HG03025 (cell line): Measurements from ENCODE around the gene BATF3.
"Not testable (repeated sequence)": the region's sequence is repeated elsewhere in the genome, so short reads cannot be mapped to it uniquely, and the experiment has no call there.

Experiments
- ATAC-seq: cut with Tn5 transposase; IDR thresholded peaks from one replicate; pipeline ENCODE4 v1.9.1; 2021; ENCODE audit warnings: mild to moderate bottlenecking, moderate library complexity; ENCODE audit not compliant: unreplicated experiment, low FRiP score

The BATF3 gene

GRCh38 chr1:212665241-212666115, 34.2 kb downstream of the BATF3 start:
- ATAC-seq: no peak

DNA sequence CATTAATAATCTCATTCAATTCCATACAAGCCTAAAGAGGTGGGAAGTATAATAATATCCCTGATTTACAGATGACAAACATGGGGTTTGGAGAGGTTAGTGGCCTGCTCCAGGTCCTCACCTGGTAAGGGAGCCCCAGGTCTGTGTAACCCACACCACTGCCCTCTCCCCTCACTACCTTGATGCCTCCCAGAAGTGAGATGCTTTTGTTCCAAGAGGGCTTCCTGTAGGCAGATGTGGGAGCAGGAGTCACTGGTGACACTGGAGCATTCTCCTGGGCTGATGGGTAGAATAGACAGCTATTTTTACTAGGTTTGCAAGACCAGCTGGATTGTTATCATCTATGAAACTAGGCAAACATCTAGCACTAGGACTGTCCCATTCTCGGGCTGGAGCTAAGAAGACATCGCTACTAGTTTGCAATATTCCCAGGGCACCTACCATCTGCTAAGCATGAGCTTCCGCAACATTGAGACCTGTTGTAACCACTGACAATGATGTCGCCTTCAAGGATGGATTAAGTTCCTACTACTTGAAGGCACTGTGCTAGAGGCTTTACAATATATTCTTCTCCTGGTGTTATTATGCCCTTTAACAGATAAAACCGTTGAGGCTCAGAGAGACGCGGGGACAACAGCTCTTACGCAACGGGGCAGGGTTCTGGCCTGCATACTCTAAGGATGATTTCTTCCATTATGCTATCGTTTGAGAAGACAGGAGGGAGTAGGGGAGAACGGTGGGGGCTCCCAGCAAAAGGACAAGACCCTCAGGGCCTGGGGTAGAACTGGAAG, 35.0 kb downstream of the BATF3 start:
- ATAC-seq: no peak

DNA sequence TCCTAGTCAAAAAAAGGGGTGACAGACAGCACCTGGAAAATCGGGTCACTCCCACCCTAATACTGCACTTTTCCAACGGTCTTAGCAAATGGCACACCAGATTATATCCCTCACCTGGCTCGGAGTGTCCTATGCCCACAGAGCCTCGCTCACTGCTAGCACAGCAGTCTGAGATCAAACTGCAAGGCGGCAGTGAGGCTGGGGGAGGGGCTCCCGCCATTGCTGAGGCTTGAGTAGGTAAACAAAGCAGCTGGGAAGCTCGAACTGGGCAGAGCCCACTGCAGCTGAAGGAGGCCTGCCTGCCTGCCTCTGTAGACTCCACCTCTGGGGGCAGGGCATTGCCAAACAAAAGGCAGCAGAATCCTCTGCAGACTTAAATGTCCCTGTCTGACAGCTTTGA, 41.4 kb downstream of the BATF3 start:
- not testable (repeated sequence) for ATAC-seq

DNA sequence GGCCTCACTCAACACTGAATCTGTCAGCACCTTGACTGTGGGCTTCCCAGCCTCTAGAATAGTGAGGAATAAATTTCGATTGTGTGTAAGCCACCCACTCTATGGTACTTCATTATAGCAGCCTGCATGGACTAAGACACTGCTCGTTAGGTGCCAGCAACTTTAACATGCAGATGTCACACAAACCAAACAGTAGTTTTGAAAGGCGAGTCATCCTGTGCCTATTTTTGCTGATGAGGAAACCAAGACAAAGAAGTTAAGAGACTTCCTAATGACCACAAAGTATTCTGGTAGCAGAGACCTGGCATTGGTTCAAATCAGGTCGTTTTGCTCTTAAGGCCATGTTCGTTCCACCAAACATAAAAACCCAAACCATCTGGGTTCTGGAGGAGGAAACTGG, 42.9 kb downstream of the BATF3 start:
- no peak for ATAC-seq

DNA sequence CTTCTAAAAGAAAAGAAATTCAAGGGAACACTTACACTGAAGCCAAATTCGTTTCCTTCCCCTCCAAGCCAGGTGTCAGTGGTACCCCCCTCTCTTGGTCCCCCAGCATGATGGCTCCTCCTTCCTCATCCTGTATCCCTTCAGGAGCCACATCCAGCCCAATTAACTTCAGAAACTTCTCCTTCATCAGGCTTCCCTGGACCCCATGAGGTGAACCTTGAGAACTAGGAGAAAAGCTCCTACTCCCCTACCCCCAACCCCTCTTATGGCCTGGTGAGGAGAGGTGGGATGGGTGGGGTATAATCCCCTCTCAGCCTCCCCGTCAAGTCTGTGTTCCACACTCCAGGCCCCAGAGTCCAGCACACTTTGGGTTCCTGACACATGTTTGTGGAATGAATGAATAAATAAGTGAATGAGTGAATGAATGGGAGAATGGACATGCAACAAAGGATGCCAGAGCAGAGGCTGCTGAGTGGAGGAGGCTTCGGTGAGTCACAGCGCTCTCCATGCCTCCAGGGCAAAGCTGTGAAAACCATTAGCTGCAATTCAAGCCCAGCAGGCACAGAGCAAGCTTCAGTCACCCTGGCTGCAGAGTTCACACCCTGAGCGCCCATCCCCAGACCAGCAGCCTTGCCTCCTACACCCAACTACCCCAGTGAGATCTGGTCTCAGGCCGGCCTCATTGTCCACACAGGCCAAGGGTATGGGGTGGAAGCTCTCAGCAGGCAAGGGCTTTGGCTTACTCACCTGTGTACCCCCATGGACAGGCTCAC, 43.8 kb downstream of the BATF3 start:
- no peak for ATAC-seq

- no peak for ATAC-seq
Measured at GRCh38 chr1:212652609-212653008, 47.0 kb downstream of the BATF3 start.

- no peak for ATAC-seq
Measured at GRCh38 chr1:212651977-212652376, 47.7 kb downstream of the BATF3 start.

DNA sequence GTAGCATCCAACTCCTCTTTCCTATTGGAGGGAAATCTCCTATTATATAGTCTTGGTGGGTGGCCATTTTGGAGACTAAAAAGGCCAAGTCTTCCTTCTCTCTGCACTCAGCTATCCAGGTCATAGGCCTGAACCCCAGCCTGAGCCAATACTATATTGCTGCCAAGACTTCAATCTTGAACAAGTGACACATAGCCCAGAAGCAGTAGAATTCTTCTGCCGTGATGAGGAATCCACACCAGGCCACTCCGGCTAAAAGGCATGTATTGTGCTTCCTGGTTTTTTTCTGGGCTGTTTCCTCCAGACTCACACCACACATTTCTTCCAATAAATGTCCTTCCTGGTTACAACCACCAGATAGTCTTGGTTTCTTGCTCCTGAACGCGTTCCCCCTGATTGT, 48.1 kb downstream of the BATF3 start:
- no peak for ATAC-seq

- no peak for ATAC-seq
Measured at GRCh38 chr1:212650228-212650627, 49.4 kb downstream of the BATF3 start.

GRCh38 chr1:212649020-212649419, 50.6 kb downstream of the BATF3 start:
- no peak for ATAC-seq

DNA sequence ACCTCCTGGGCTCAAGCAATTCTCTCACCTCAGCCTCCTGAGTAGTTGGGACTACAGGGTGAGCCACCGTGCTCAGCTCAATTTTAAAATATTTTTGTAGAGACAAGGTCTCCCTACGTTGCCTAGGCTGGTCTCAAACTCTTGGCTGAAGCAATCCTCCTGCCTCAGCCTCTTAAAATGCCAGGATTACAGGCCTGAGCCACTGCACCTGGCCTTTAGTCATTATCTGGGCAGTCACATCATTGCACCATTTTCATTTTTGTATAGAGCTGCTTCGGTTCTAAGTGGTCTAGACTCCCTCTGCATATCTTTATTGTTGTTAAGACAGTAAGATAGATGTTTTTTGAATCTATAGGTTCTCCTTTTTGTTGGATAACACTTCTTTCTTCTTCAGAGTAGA, 51.2 kb downstream of the BATF3 start:
- no peak for ATAC-seq

DNA sequence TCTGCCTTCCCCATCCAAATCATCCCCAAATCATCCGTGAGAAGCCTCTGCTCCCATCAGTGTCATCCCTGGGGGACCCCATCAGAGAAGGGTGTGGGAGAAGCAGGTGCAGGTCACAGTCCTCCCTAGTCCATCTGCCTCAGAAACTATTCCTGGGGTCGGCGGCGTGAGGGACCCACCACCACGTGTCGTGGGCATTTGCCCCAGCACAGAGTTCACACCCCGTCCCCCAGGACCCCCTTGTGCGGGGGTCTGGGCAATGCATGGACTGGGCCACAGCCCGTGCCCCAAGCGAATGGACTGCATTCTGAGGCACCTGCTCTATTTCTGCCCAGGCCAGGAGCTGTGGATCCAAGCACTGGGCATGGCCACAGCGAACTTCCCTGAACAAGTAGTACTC, 52.6 kb downstream of the BATF3 start:
- no peak for ATAC-seq

GRCh38 chr1:212646588-212646987, 53.1 kb downstream of the BATF3 start:
- ATAC-seq: no peak

- no peak for ATAC-seq
Measured at GRCh38 chr1:212645546-212646543, 53.8 kb downstream of the BATF3 start.

DNA sequence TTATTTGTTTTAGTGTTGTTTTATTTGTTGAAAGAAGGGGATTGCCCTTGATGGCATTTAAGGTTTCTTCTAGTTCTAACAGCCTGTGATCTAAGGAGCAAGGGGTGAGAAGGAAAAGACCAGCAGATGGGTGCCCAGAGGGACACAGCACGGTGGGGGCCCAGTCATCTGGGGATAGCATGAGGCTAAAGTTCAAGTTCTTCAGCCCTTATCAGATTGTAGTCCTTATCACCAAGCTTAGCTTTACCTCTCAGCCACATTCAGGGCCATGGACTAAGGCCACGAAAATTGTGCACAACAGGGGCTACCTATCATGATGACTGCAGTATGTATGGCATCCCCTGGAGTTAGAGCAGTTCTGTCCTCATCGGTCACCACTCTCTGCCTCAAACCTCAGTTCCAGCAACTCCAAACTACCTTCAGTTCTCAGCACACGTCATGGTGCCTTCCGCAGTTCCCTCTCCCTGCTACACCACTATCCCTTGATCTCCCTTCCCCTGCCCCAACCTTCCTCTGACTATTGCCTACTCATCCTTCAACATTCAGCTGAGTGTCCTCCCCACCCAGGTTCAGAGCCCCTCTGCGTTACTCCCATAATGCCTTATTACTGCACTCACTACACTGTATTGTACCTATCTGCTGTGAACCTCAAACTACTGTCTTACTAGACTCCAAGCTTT, 54.6 kb downstream of the BATF3 start:
- ATAC-seq: no peak

GRCh38 chr1:212643877-212644276, 55.8 kb downstream of the BATF3 start:
- no peak for ATAC-seq

GRCh38 chr1:212641956-212642355, 57.7 kb downstream of the BATF3 start:
- ATAC-seq: no peak

- no peak for ATAC-seq
Measured at GRCh38 chr1:212640223-212640878, 59.3 kb downstream of the BATF3 start.

DNA sequence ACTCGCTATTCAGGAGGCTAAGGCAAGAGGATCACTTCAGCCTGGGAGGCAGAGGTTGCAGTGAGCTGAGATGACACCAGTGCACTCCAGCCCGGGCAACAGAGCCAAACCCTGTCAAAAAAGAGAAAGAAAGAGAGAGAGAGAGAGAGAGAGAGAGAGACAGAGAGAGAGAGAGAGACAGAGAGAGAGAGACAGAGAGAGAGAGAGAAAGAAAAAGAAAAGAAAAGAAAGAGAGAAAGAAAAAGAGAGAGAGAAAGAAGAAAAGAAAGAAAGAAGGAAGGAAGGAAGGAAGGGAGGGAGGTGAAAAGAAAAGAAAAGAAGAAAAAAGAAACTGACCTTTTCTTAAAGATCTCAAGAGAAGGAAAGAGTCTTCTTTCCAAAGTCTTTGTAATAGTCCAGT, 60.1 kb downstream of the BATF3 start:
- ATAC-seq: not testable (repeated sequence)
